ENCODE measurements around the gene SHROOM3.
"Not testable (repeated sequence)": the region's sequence is repeated elsewhere in the genome, so short reads cannot be mapped to it uniquely, and the experiment has no call there.

- not testable (repeated sequence) for TF ChIP-seq ZNF781 (CRISPR knock-in tag; IDR thresholded peaks at IDR 0.05; ENCODE audit: borderline replicate concordance, not compliant biosample characterization); ZNF549 (CRISPR knock-in tag; IDR thresholded peaks at IDR 0.05); PCBP2 (optimal IDR thresholded peaks at IDR 0.05; ENCODE audit: low read depth, low read length, poor library complexity, severe bottlenecking); HOXD1 (CRISPR knock-in tag; IDR thresholded peaks at IDR 0.05); PHF21A (CRISPR knock-in tag; IDR thresholded peaks at IDR 0.05)
These were observed 19.0 kb downstream of the SHROOM3 start for GRCh38 chr4:76454073-76454472.

Measured in HepG2 (cell line).